ENCODE results near the gene CHRDL2.

CHRDL2 gene

GRCh38 chr11:74707182-74707581, 24.0 kb downstream of the CHRDL2 start:
- no peak for DNase-seq (ENCODE audit: low spot score)
- ChIA-PET CTCF (interaction anchor here (0.6 kb wide), 1 partner anchor 25 kb away, joined by 3 read pairs; no protein-coding TSS in a partner anchor), POLR2A (ENCODE audit: low non-redundant PET) (no interaction called here)
- H3K27ac ChIP-seq: no peak overlapping the region
- TF ChIP-seq, protein P1, sequence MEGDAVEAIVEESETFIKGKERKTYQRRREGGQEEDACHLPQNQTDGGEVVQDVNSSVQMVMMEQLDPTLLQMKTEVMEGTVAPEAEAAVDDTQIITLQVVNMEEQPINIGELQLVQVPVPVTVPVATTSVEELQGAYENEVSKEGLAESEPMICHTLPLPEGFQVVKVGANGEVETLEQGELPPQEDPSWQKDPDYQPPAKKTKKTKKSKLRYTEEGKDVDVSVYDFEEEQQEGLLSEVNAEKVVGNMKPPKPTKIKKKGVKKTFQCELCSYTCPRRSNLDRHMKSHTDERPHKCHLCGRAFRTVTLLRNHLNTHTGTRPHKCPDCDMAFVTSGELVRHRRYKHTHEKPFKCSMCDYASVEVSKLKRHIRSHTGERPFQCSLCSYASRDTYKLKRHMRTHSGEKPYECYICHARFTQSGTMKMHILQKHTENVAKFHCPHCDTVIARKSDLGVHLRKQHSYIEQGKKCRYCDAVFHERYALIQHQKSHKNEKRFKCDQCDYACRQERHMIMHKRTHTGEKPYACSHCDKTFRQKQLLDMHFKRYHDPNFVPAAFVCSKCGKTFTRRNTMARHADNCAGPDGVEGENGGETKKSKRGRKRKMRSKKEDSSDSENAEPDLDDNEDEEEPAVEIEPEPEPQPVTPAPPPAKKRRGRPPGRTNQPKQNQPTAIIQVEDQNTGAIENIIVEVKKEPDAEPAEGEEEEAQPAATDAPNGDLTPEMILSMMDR (conservative IDR thresholded peaks at IDR 0.05; ENCODE audit: low read depth): no peak

- DNase-seq (ENCODE audit: low spot score): no peak
- POLR2A ChIA-PET (ENCODE audit: low non-redundant PET): no interaction called here
- CTCF ChIA-PET: interaction anchor here (1.1 to 2.2 kb wide), 7 partner anchors 8 to 545 kb away, joined by 3 to 9 read pairs (median 7); no protein-coding TSS in a partner anchor
- H3K27ac ChIP-seq: no peak overlapping the region
- TF ChIP-seq, protein P1 (conservative IDR thresholded peaks at IDR 0.05; ENCODE audit: low read depth): no peak
Measured at GRCh38 chr11:74703211-74703610, 28.0 kb downstream of the CHRDL2 start.

- no peak overlapping the region for H3K27ac ChIP-seq
- TF ChIP-seq, protein P1 (conservative IDR thresholded peaks at IDR 0.05; ENCODE audit: low read depth): peak; percentile 85
- ChIA-PET POLR2A (ENCODE audit: low non-redundant PET) (no interaction called here), CTCF (interaction anchor here (0.5 to 2.2 kb wide), 17 partner anchors 9 to 546 kb away, joined by 3 to 9 read pairs (median 4); partner anchors contain the start of gene POLD3)
- DNase-seq (ENCODE audit: low spot score): peak; percentile 72
Measured at GRCh38 chr11:74702383-74703007, 28.7 kb downstream of the CHRDL2 start.

DNA sequence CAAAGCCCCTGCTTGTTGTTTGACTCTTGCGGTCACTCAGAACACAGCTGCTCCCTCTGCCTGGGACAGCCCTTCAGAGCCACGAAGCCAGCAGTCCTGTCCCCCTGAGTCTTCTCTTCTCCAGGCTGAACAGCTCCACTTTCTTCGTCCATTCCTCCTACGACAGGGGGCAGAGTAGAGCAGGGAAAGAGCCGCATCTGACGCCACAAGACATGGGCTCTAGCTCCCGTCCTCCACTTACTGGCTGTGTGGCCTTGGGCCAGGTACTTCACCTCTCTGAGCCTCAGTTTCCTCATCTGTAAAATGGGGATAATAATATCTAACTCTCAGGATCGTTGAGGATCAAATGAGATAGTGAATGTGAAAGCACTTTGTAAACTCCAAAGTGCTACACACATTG, 29.9 kb downstream of the CHRDL2 start:
- no peak for DNase-seq (ENCODE audit: low spot score)
- ChIA-PET POLR2A (ENCODE audit: low non-redundant PET) (no interaction called here), CTCF (interaction anchor here (0.6 to 2.2 kb wide), 12 partner anchors 9 to 861 kb away, joined by 3 to 8 read pairs (median 4); no protein-coding TSS in a partner anchor)
- no peak overlapping the region for H3K27ac ChIP-seq
- TF ChIP-seq, protein P1 (conservative IDR thresholded peaks at IDR 0.05; ENCODE audit: low read depth): no peak

DNA sequence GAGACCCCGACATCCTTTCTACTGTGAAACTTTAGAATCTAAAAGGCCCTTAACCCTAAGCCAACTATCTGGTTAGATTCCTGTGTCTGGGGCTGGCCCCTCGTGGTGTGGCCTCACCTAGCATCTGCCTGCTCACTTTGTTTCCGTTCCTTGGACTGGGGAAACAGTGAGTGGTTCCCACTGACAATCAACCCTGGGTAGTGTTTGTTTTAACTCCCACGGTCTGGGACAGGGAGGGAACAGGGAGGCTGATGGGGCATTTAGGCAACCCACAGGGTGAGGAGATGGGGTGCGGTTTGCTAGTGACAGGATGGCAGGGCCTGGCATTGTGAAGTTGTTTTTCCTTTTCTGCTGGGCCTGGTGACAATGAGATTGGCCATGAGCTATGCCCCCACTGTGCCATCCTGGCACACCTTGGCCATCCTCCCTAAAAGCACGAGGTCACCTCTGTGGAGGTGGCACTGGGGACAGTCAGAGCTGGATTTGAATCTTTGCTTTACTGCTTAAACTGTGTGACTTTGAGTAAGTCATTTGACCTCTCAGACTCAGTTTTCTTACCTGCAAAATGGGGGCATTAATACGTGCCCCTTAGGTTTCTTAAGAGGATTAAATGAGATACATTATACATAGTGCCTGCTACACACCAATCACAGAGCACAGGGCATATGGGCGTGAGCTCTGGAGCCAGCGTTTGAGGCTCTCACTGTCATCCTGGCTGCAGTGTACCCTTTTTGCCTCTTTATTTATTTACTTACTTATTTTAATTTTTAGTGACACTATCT, 31.4 kb downstream of the CHRDL2 start:
- TF ChIP-seq, protein P1 (conservative IDR thresholded peaks at IDR 0.05; ENCODE audit: low read depth): no peak
- H3K27ac ChIP-seq: no peak overlapping the region
- no peak for DNase-seq (ENCODE audit: low spot score)
- POLR2A ChIA-PET (ENCODE audit: low non-redundant PET): no interaction called here
- CTCF ChIA-PET: interaction anchor here (1.4 kb wide), 1 partner anchor 23 kb away, joined by 5 read pairs; no protein-coding TSS in a partner anchor

DNA sequence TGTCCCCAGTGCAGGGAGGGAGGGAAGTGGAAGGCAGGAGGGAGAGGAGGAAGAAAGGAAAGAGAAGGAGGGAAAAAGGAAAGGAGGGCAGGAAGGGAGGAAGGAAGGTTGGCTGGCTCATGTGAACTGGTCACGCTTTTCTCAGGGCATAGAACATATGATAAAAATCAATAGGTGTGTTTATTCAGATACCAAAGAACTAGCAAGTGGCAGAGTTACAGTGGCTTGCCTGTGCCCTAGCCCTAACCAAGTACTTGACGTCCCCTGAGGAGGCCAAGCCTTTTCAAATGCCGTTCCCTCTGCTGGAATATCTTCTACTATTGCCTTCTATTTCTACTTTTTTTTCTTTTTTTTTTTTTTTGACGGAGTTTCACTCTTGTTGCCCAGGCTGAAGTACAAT, 33.5 kb downstream of the CHRDL2 start:
- TF ChIP-seq, protein P1 (conservative IDR thresholded peaks at IDR 0.05; ENCODE audit: low read depth): no peak
- no peak overlapping the region for H3K27ac ChIP-seq
- CTCF ChIA-PET: no interaction called here
- DNase-seq (ENCODE audit: low spot score): no peak
- POLR2A ChIA-PET (ENCODE audit: low non-redundant PET): no interaction called here
